ENCODE measurements around the gene GIPC1. TPM values are rescaled to one million over a fixed set of nuclear protein-coding genes. Genes with fewer than 3 reads are reported as not detected.

GIPC1 gene
- total RNA-seq, 2 experiments from 2014 or later, result 17.3 to 19.6 TPM

GRCh38 chr19:14516048-14516534, 20.2 kb upstream of the GIPC1 start:
- TF ChIP-seq CTCF (IDR thresholded peaks at IDR 0.05), result no peak
- Mint-ChIP-seq H3K9me3 (no peaks in the 10 kb centered on the region), H3K36me3 (ENCODE audit: low read depth) (peaks cover 41% of the 10 kb centered on the region), H3K4me3 (peak overlapping the region; percentile 81), H3K27me3 (no peaks in the 10 kb centered on the region), H3K4me1 (ENCODE audit: low read depth) (peaks cover 52% of the 10 kb centered on the region), H3K27ac (peak overlapping the region; percentile 73)
- ChIA-PET POLR2A (interaction anchor here (0.6 to 3.5 kb wide), 7 partner anchors 8 to 1364 kb away, joined by 3 to 23 read pairs (median 4); partner anchors contain the start of gene GIPC1), CTCF (interaction anchor here (1.1 kb wide), 1 partner anchor 9 kb away, joined by 3 read pairs; no protein-coding TSS in a partner anchor)
- no peak for DNase-seq
- no peak for ATAC-seq
- intact Hi-C loops (cut with micrococcal nuclease), result no loop called here

GRCh38 chr19:14515501-14516047, 19.6 kb upstream of the GIPC1 start:
- DNase-seq (no peak), ATAC-seq (no peak)
- Mint-ChIP-seq H3K27ac (peak overlapping the region; percentile 73), H3K9me3 (no peaks in the 10 kb centered on the region), H3K4me3 (peak overlapping the region; percentile 81), H3K36me3 (ENCODE audit: low read depth) (peaks cover 41% of the 10 kb centered on the region), H3K27me3 (no peaks in the 10 kb centered on the region), H3K4me1 (ENCODE audit: low read depth) (peaks cover 57% of the 10 kb centered on the region)
- intact Hi-C loops (cut with micrococcal nuclease), result no loop called here
- CTCF ChIA-PET, result no interaction called here
- POLR2A ChIA-PET, result interaction anchor here (0.8 to 3.5 kb wide), 5 partner anchors 8 to 1363 kb away, joined by 3 to 23 read pairs (median 5); partner anchors contain the start of gene GIPC1
- no peak for TF ChIP-seq CTCF (IDR thresholded peaks at IDR 0.05)

GRCh38 chr19:14514215-14514863, 18.4 kb upstream of the GIPC1 start:
- ATAC-seq, result no peak
- H3K36me3 Mint-ChIP-seq (ENCODE audit: low read depth), result peaks cover 41% of the 10 kb centered on the region
- ChIA-PET POLR2A (interaction anchor here (0.7 kb wide), 1 partner anchor 12 kb away, joined by 3 read pairs; no protein-coding TSS in a partner anchor), CTCF (interaction anchor here (1.0 to 2.0 kb wide), 3 partner anchors 10 to 35 kb away, joined by 3 to 9 read pairs (median 3); no protein-coding TSS in a partner anchor)
- no peaks in the 10 kb centered on the region for H3K27me3 Mint-ChIP-seq
- TF ChIP-seq CTCF (IDR thresholded peaks at IDR 0.05), result no peak
- DNase-seq, result no peak
- intact Hi-C loops (cut with micrococcal nuclease), result no loop called here
- H3K9me3 Mint-ChIP-seq, result no peaks in the 10 kb centered on the region
- H3K4me1 Mint-ChIP-seq (ENCODE audit: low read depth), result peaks cover 52% of the 10 kb centered on the region
- peak overlapping the region; percentile 81 for H3K4me3 Mint-ChIP-seq
- peak overlapping the region; percentile 40 for H3K27ac Mint-ChIP-seq

- Mint-ChIP-seq H3K4me3 (no peak overlapping the region), H3K27ac (peak overlapping the region; percentile 6), H3K27me3 (no peaks in the 10 kb centered on the region), H3K4me1 (ENCODE audit: low read depth) (peaks cover 57% of the 10 kb centered on the region), H3K36me3 (ENCODE audit: low read depth) (peaks cover 38% of the 10 kb centered on the region), H3K9me3 (no peaks in the 10 kb centered on the region)
- ChIA-PET POLR2A (interaction anchor here (1.3 kb wide), 1 partner anchor 17 kb away, joined by 5 read pairs; the partner anchor contains the start of gene GIPC1), CTCF (interaction anchor here (2.0 kb wide), 1 partner anchor 8 kb away, joined by 9 read pairs; no protein-coding TSS in a partner anchor)
- DNase-seq (no peak), ATAC-seq (no peak)
- TF ChIP-seq CTCF (IDR thresholded peaks at IDR 0.05), result no peak
- intact Hi-C loops (cut with micrococcal nuclease), result no loop called here
These were observed 16.6 kb upstream of the GIPC1 start for GRCh38 chr19:14512406-14512961.

Data from activated CD8-positive, alpha-beta T cell treated with anti-CD3 and anti-CD28 coated beads for 36 hours (primary cell).